AG10803 (cell line): ENCODE results near the gene CSRP1.
"Not testable (repeated sequence)": the region's sequence is repeated elsewhere in the genome, so short reads cannot be mapped to it uniquely, and the experiment has no call there.

Experiments
- DNase-seq: peaks from one replicate; pipeline ENCODE4 v3.0.0; 2010; ENCODE audit warnings: low read depth
- H3K4me3 ChIP-seq: 2 replicates; pipeline ENCODE4 v1.5.1; 2011; ENCODE audit warnings: mild to moderate bottlenecking, low read length, control low read depth
- TF ChIP-seq, protein P1 (sequence below): conservative IDR thresholded peaks from 2 replicates; pipeline ENCODE4 v1.5.1; 2011; ENCODE audit warnings: mild to moderate bottlenecking, low read length, control low read depth, inconsistent platforms

CSRP1 gene

DNA sequence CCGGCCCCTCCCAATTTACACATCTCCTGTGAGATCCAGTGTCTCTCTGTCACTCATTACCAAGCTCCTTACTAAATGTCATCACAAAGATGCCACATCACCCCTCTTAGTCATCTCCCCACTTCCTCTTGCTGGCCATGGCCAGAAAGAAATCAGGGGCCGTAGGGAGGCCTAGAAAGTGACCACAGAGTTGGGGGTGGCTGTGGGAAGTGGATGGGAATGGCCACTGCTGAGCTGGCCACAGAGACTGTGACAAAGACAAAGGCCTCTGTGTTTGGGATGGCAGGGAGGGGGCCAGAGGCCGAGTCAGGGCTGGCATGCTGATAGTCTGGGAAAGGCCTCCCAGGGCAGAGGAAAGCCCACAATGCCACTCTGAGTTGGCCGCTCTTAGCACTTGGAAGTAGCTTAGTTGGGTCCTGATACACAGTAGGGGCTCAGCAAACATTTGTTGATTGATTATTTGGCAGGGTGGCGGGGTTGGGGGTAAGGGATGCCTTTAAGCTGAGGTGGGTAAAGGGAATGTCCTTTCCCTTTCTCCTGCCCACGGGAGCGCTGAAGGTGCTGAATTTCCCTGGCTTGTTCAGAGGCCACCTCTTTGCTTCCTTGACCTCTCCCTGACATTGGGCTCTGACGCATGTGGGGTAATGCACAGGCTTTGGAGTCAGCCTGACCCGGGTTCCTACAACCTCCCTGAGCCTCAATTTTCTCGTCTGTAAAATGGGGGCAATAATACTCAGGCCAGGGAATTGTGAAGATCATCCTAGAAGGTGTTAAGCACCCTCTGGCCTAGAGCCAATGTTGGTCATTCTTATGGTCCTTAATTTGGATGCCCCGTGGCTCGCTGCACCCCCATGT lies 45.2 kb upstream of the CSRP1 start:
- peak; percentile 93 for DNase-seq
- TF ChIP-seq, protein P1, sequence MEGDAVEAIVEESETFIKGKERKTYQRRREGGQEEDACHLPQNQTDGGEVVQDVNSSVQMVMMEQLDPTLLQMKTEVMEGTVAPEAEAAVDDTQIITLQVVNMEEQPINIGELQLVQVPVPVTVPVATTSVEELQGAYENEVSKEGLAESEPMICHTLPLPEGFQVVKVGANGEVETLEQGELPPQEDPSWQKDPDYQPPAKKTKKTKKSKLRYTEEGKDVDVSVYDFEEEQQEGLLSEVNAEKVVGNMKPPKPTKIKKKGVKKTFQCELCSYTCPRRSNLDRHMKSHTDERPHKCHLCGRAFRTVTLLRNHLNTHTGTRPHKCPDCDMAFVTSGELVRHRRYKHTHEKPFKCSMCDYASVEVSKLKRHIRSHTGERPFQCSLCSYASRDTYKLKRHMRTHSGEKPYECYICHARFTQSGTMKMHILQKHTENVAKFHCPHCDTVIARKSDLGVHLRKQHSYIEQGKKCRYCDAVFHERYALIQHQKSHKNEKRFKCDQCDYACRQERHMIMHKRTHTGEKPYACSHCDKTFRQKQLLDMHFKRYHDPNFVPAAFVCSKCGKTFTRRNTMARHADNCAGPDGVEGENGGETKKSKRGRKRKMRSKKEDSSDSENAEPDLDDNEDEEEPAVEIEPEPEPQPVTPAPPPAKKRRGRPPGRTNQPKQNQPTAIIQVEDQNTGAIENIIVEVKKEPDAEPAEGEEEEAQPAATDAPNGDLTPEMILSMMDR: no peak
- no peak overlapping the region for H3K4me3 ChIP-seq

- TF ChIP-seq, protein P1: no peak
- H3K4me3 ChIP-seq: no peak overlapping the region
- no peak for DNase-seq
These were observed 44.2 kb upstream of the CSRP1 start for GRCh38 chr1:201551096-201551495.

DNA sequence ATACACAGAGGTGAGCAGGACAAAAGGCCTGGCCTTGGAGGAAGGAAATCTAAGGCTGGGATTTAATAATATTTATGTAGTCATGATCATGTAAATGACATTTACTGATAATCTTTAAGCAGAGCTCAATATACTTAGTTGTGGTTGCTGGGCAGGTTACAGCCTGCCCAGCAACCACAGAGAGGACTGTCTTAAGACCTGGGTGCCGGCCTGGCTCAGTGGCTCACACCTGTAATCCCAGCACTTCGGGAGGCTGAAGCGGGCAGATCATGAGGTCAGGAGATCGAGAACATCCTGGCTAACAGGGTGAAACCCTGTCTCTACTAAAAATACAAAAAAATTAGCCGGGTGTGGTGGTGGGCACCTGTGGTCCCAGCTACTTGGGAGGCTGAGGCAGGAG lies 42.6 kb upstream of the CSRP1 start:
- DNase-seq, H3K4me3 ChIP-seq: not testable (repeated sequence)

DNA sequence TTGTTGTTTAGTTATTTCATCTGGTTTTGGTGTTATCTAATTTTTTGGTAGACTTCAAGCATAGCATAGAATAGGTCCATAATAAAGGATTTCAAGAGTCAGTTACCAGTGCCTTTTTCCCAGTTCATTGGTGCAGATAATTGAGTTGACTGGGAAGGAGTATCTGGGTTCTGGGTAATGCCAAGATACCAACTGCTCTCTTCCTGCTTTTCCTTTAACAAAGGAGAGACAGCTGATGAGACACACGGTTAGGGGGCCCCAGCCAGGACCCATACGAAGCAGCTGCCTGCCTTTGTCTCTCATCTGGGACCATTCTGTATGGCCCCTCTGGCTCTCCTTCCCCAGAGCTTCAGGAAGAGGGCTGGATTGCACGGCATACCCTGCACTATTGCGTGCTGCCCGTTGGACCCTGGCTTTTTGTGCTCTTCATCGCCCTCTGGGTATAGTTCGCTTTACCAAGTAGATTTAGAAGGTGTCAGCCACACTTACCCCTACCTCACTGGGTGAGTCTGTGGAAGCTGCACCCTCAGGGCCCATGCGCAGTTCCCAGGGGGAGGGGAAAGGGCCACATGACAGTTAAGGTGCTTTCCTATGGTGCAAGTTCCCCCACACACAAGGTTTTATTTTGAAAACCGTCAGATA lies 39.0 kb upstream of the CSRP1 start:
- TF ChIP-seq, protein P1: no peak
- DNase-seq: no peak
- no peak overlapping the region for H3K4me3 ChIP-seq

- TF ChIP-seq, protein P1: no peak
These were observed 37.8 kb upstream of the CSRP1 start for GRCh38 chr1:201544710-201545109.

DNA sequence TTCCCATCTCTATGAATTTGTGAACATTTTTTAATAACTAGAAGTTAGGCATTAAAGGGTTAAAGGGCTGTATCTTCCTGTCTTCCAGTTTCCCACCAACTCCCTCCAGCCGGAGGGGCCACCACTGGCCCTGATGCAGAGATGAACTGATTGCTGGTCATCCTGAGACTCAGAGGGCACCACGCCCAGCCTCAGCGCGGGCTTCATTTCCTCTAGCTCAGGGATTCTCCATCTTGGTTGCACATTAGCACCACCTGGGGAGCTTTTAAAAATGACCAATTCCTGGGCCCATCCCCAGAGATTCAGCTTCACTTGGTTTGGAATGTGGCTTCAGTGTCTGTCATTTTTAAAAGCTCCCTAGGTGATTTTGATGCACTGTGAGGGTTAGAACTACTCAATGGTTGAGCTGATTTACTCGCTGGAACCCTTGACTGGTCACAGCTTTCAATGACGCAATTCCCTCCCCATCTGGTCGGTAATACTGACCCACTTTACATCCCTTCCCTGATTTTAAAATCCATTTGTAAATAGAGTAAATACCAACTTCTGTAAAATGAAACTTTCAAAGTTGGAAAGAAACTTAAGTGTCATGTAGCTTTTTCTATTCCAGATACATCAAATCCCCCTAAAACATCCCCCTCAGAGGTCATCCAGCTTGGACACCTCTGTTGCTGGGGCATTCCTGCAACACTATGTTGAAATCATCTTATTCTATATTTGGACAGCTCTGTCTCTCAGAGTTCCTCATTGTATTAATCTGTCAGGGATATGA lies 37.1 kb upstream of the CSRP1 start:
- no peak overlapping the region for H3K4me3 ChIP-seq
- DNase-seq: peak; percentile 52

More at GRCh38 chr1:201544710-201545109, 37.8 kb upstream of the CSRP1 start:
- DNase-seq: no peak
- H3K4me3 ChIP-seq: no peak overlapping the region

More for the DNA sequence above, 37.1 kb upstream of the CSRP1 start:
- TF ChIP-seq, protein P1: 0 out of 2 replicates have a peak, but pooled peaks have one; percentile 0
